HepG2 (cell line): Measurements from ENCODE around the gene ARL5A. TPM values are rescaled to one million over a fixed set of nuclear protein-coding genes. Genes with fewer than 3 reads are reported as not detected.

Experiments
- ATAC-seq: fragments of 200-7000 bp; cut with Tn5 transposase; 3 replicates; pipeline ENCODE4 v1.9.1; 2020; ENCODE audit warnings: mild to moderate bottlenecking, moderate library complexity
- BruUV-seq: library from RNA; stranded (reverse); fragments of 400-500 nt; replicated peaks from 2 replicates; lab custom pipeline; 2021; lab: Mats Ljungman, UMichigan
- CTCF ChIA-PET: fragments of 300-600 bp; formaldehyde crosslinking; extraction: SDS; loops from one replicate; lab custom pipeline; 2021; ENCODE audit warnings: low total read pairs, inconsistent platforms, low intra/inter-chr PET ratio; lab: Yijun Ruan, JAX
- POLR2A ChIA-PET: fragments of 350-600 bp; sonication (Branson Sonifier 250); formaldehyde crosslinking; loops from one replicate; lab custom pipeline; 2020; ENCODE audit warnings: antibody characterized with exemption, inconsistent platforms; lab: Yijun Ruan, JAX
- DNase-seq: peaks from one replicate; pipeline ENCODE4 v3.0.0-alpha.2; 2015; ENCODE audit warnings: low spot score
- FAIRE-seq: peaks from 3 replicates; lab custom pipeline; 2011; peaks lifted over from hg19 to GRCh38; lab: Jason Lieb, UNC
- H2AFZ ChIP-seq: one replicate; pipeline ENCODE4 v1.6.1; 2011; ENCODE audit warnings: low read length, inconsistent platforms
- H3K27ac ChIP-seq: fragments of 300-600 bp; 3 replicates; pipeline ENCODE4 v1.8.0; 2011; ENCODE audit warnings: mixed run types, mild to moderate bottlenecking, mixed read lengths, low read length, inconsistent platforms; ENCODE audit not compliant: insufficient read depth; ENCODE audit errors: extremely low read length
- H3K27me3 ChIP-seq, 2 experiments: fragments of 200-600 bp in 1 of 2; 2 replicates in 1 of 2; 3 replicates in 1 of 2; pipeline versions ENCODE4 v1.6.0 to v1.8.0; 2011; ENCODE audit warnings: low read length in 2 of 2, mild to moderate bottlenecking in 2 of 2, moderate library complexity in 2 of 2, inconsistent platforms in 1 of 2; ENCODE audit not compliant: insufficient read depth in 2 of 2, control insufficient read depth in 1 of 2
- H3K36me3 ChIP-seq, 2 experiments: fragments of 200-600 bp in 1 of 2; replicated peaks in 1 of 2; 2 replicates in 1 of 2; 3 replicates in 1 of 2; pipeline versions ENCODE4 v1.5.1 to v1.8.0; 2011; ENCODE audit warnings: low read length in 2 of 2, inconsistent platforms in 1 of 2; ENCODE audit not compliant: insufficient read depth in 2 of 2, control insufficient read depth in 1 of 2
- H3K4me1 ChIP-seq: 2 replicates; pipeline ENCODE4 v1.5.1; 2012; ENCODE audit warnings: low read length, inconsistent platforms; ENCODE audit not compliant: insufficient read depth
- H3K4me2 ChIP-seq: 2 replicates; pipeline ENCODE4 v1.6.0; 2011; ENCODE audit warnings: low read depth, low read length, inconsistent platforms
- H3K4me3 ChIP-seq, 3 experiments: fragments of 200-600 bp in 1 of 3; sonication (generic), shearing (Covaris generic) in 1 of 3; replicated peaks in 1 of 3; 2 replicates each; pipeline ENCODE4 v1.5.1; 2011 to 2016; ENCODE audit warnings: low read length in 3 of 3, inconsistent platforms in 2 of 3, low read depth in 2 of 3, mild to moderate bottlenecking in 2 of 3, control low read depth in 1 of 3, mixed read lengths in 1 of 3; ENCODE audit not compliant: insufficient read depth in 1 of 3
- H3K79me2 ChIP-seq: one replicate; pipeline ENCODE4 v1.6.1; 2011; ENCODE audit warnings: low read length, inconsistent platforms; ENCODE audit not compliant: insufficient read depth
- H3K9ac ChIP-seq: 2 replicates; pipeline ENCODE4 v1.6.0; 2011; ENCODE audit warnings: mild to moderate bottlenecking, low read depth, low read length, inconsistent platforms; ENCODE audit not compliant: insufficient read depth
- H3K9me3 ChIP-seq: 2 replicates; pipeline ENCODE4 v1.5.1; 2012; ENCODE audit warnings: mild to moderate bottlenecking, low read length
- H4K20me1 ChIP-seq: 2 replicates; pipeline ENCODE4 v1.6.0; 2011; ENCODE audit warnings: inconsistent platforms, mild to moderate bottlenecking, low read length, moderate library complexity; ENCODE audit not compliant: insufficient read depth
- AGO1 ChIP-seq: fragments of 200-400 bp; formaldehyde crosslinking; IDR thresholded peaks from 2 replicates; pipeline ENCODE4 v1.6.1; 2017; ENCODE audit warnings: mild to moderate bottlenecking, low read depth, low read length, moderate library complexity; ENCODE audit not compliant: poor library complexity, severe bottlenecking
- ARID4A ChIP-seq: sonication (generic); formaldehyde crosslinking; IDR thresholded peaks from 2 replicates; pipeline ENCODE4 v1.5.0; 2020; ENCODE audit warnings: mild to moderate bottlenecking, missing genetic modification reagents, borderline replicate concordance
- CTCF ChIP-seq: sonication (generic); formaldehyde crosslinking; IDR thresholded peaks from 2 replicates; pipeline ENCODE4 v1.5.0; 2020; ENCODE audit warnings: mild to moderate bottlenecking, missing genetic modification reagents, moderate library complexity
- HOXA3 ChIP-seq: sonication (generic); formaldehyde crosslinking; IDR thresholded peaks from 2 replicates; pipeline ENCODE4 v1.5.0; 2020; ENCODE audit warnings: missing genetic modification reagents
- JUNB ChIP-seq: sonication (generic); formaldehyde crosslinking; IDR thresholded peaks from 2 replicates; pipeline ENCODE4 v1.8.0; 2022; ENCODE audit warnings: missing genetic modification reagents, mild to moderate bottlenecking, borderline replicate concordance
- KAT8 ChIP-seq: IDR thresholded peaks from 2 replicates; pipeline ENCODE4 v1.6.1; 2016; ENCODE audit warnings: missing genetic modification reagents, missing compliant biosample characterization
- NPAS2 ChIP-seq: sonication (generic); formaldehyde crosslinking; IDR thresholded peaks from 2 replicates; pipeline ENCODE4 v1.8.0; 2022; ENCODE audit warnings: mild to moderate bottlenecking, missing genetic modification reagents, borderline replicate concordance
- NR2F1 ChIP-seq, 2 experiments: fragments of 450-650 bp in 1 of 2; formaldehyde crosslinking in 1 of 2; IDR thresholded peaks; 2 replicates each; pipeline versions ENCODE4 v1.5.0 to v1.6.1; 2016 to 2020; ENCODE audit warnings: mild to moderate bottlenecking in 1 of 2, missing compliant biosample characterization in 1 of 2, missing genetic modification reagents in 1 of 2, moderate library complexity in 1 of 2
- POLR2AphosphoS5 ChIP-seq: IDR thresholded peaks from 2 replicates; pipeline ENCODE4 v1.6.1; 2012; ENCODE audit warnings: low read depth, low read length
- SIX4 ChIP-seq: sonication (generic); formaldehyde crosslinking; IDR thresholded peaks from 2 replicates; pipeline ENCODE4 v1.4.0; 2020; ENCODE audit warnings: missing genetic modification reagents
- SMC3 ChIP-seq: IDR thresholded peaks from 2 replicates; pipeline ENCODE4 v1.6.1; 2011; ENCODE audit warnings: low read length, improper control_type of control experiment
- STAG1 ChIP-seq: sonication (generic); formaldehyde crosslinking; IDR thresholded peaks from 2 replicates; pipeline ENCODE4 v1.4.0; 2020; ENCODE audit warnings: missing genetic modification reagents
- WIZ ChIP-seq: sonication (generic); formaldehyde crosslinking; IDR thresholded peaks from 2 replicates; pipeline ENCODE4 v1.5.1; 2020; ENCODE audit warnings: mild to moderate bottlenecking, missing genetic modification reagents
- YEATS2 ChIP-seq: sonication (generic); formaldehyde crosslinking; IDR thresholded peaks from 2 replicates; pipeline ENCODE4 v1.4.0; 2020; ENCODE audit warnings: missing genetic modification reagents, borderline replicate concordance
- ZBTB8A ChIP-seq: sonication (generic); formaldehyde crosslinking; IDR thresholded peaks from 2 replicates; pipeline ENCODE4 v1.4.0; 2020; ENCODE audit warnings: mild to moderate bottlenecking, low read depth, missing genetic modification reagents, borderline replicate concordance
- ZFP36 ChIP-seq: fragments of 150-350 bp; IDR thresholded peaks from 2 replicates; pipeline ENCODE4 v1.6.1; 2018; ENCODE audit warnings: borderline replicate concordance, low read length, low read depth; ENCODE audit not compliant: partially characterized antibody
- ZNF20 ChIP-seq: sonication (generic); formaldehyde crosslinking; IDR thresholded peaks from 2 replicates; pipeline ENCODE4 v1.4.0; 2020; ENCODE audit warnings: mild to moderate bottlenecking, moderate library complexity, missing genetic modification reagents
- ZNF34 ChIP-seq: sonication (generic); formaldehyde crosslinking; IDR thresholded peaks from 2 replicates; pipeline ENCODE4 v1.4.0; 2020; ENCODE audit warnings: mild to moderate bottlenecking, missing genetic modification reagents, borderline replicate concordance
- ZNF616 ChIP-seq: sonication (generic); formaldehyde crosslinking; IDR thresholded peaks from 2 replicates; pipeline ENCODE4 v1.5.0; 2020; ENCODE audit warnings: low read depth, mild to moderate bottlenecking, missing genetic modification reagents
- WGBS: methylation state at CpG from one replicate; pipeline ENCODE4 v1.1.6; 2017; ENCODE audit warnings: low lambda C conversion rate; 5-methylcytosine and 5-hydroxymethylcytosine counted together
- in situ Hi-C: cut with HindIII; loops from 2 replicates; pipeline ENCODE4 v1.10.0; 2017; ENCODE audit warnings: low pct_unique_long_range_greater_than_20kb; ENCODE audit not compliant: extremely low pct_ligation_motif_present
- intact Hi-C: fragments of 100-400 bp; cut with micrococcal nuclease; formaldehyde crosslinking; loops from one replicate; pipeline ENCODE4 v1.10.0; 2022; ENCODE audit not compliant: unreplicated experiment
- polyA plus RNA-seq, 8 experiments: library from polyadenylated mRNA; depleted of rRNA in 3 of 8; stranded (reverse) in 7 of 8; unstranded in 1 of 8; fragments of >200 nt; fragmentation: Illumina TruSeq in 4 of 8; extraction: Trizol in 4 of 8; gene quantifications; 2 replicates each; pipeline versions ENCODE4 v1.2.1 to v1.2.3, GENCODE V29; 2011 to 2016; ENCODE audit warnings: low read depth in 4 of 8, missing spikeins in 1 of 8, mixed read lengths in 1 of 8; ENCODE audit not compliant: insufficient read depth in 1 of 8
- total RNA-seq, 5 experiments: library from RNA; depleted of rRNA; stranded (reverse); fragments of >200 nt; fragmentation: Illumina TruSeq; extraction: Trizol; gene quantifications; 2 replicates each; pipeline ENCODE4 v1.2.3, GENCODE V29; 2016; ENCODE audit warnings: low read depth in 1 of 5

The ARL5A gene
- total and polyA plus RNA-seq, 2 of the 13 experiments (the other 11 are each of a cell fraction or from before 2014, with no cell fraction given), result 47.5 to 149 TPM

- no peak for TF ChIP-seq ARID4A
- TF ChIP-seq AGO1, result no peak
- TF ChIP-seq ZFP36, result no peak
- no peak for TF ChIP-seq WIZ (CRISPR knock-in tag)
Observed at GRCh38 chr2:151777935-151778334, 50.3 kb downstream of the ARL5A start (continued).

- intact Hi-C loops (no loop called here), in situ Hi-C loops (no loop called here)
- peaks cover 0 to 2% of the 10 kb centered on the region in 2 experiments; a peak in 2 of 5 replicates for H3K36me3 ChIP-seq
- CTCF ChIA-PET, result interaction anchor here (0.7 to 1.8 kb wide), 2 partner anchors 222 to 248 kb away, joined by 3 to 18 read pairs; no protein-coding TSS in a partner anchor
- H3K9ac ChIP-seq, result no peak overlapping the region
- H3K27me3 ChIP-seq, result no peaks in the 10 kb centered on the region
- H3K9me3 ChIP-seq, result no peaks in the 10 kb centered on the region
- H3K27ac ChIP-seq, result no peak overlapping the region
- H3K79me2 ChIP-seq, result no peaks in the 10 kb centered on the region
- no peak overlapping the region for H2AFZ ChIP-seq
- TF ChIP-seq SMC3 (peak; percentile 23; the same call in 1 of the 2 replicates), YEATS2 (no peak), JUNB (CRISPR knock-in tag) (no peak), STAG1 (CRISPR knock-in tag) (peak; percentile 53), ZNF20 (CRISPR knock-in tag) (no peak), ZNF616 (CRISPR knock-in tag) (no peak), SIX4 (CRISPR knock-in tag) (no peak), KAT8 (no peak), POLR2AphosphoS5 (no peak), ZBTB8A (CRISPR knock-in tag) (no peak), NPAS2 (CRISPR knock-in tag) (no peak), ZNF34 (CRISPR knock-in tag) (no peak), HOXA3 (CRISPR knock-in tag) (no peak), NR2F1 (CRISPR knock-in tag; IDR thresholded peaks at IDR 0.05) (no peak), CTCF (CRISPR knock-in tag) (peak; percentile 41)
- WGBS, result 72% methylated on average over 3 of the region's 3 CpGs
- H3K4me1 ChIP-seq, result no peaks in the 10 kb centered on the region
- BruUV-seq, result no TSS peak
- POLR2A ChIA-PET, result no interaction called here
- peak; percentile 86 for ATAC-seq
- H3K4me2 ChIP-seq, result no peak overlapping the region
- FAIRE-seq, result no peak
- no peak overlapping the region for H3K4me3 ChIP-seq
- no peaks in the 10 kb centered on the region for H4K20me1 ChIP-seq
- DNase-seq, result peak; percentile 32
Observed at GRCh38 chr2:151777487-151777886, 50.7 kb downstream of the ARL5A start.
